ENCODE measurements around the gene LMNA. TPM values are rescaled to one million over a fixed set of nuclear protein-coding genes. Genes with fewer than 3 reads are reported as not detected.
A peak's percentile ranks its signal among the peaks of the same experiment; 100 is the strongest.

Gene LMNA
- polyA plus RNA-seq, 1 of the 3 experiments (the other 2 are of a cell fraction) = 983 TPM

- H3K9me3 ChIP-seq = no peaks in the 10 kb centered on the region
- no peaks in the 10 kb centered on the region for H3K9me2 ChIP-seq
- H3K4me1 ChIP-seq (ENCODE audit: control insufficient read depth in 1 of 2, insufficient read depth in 2 of 2, low read depth in 1 of 2, low read length in 1 of 2) = peaks cover 12 to 15% of the 10 kb centered on the region in 2 experiments
- ChIA-PET CTCF (interaction anchor here (0.6 to 40.5 kb wide), 33 partner anchors 8 to 240 kb away, joined by 3 to 1559 read pairs (median 4); partner anchors contain the start of genes MEX3A, SLC25A44 and SMG5), POLR2A (interaction anchor here (1.4 kb wide), 1 partner anchor 67 kb away, joined by 4 read pairs; the partner anchor contains the start of gene PMF1)
- no peak overlapping the region for H3K9ac ChIP-seq
- peak overlapping the region; percentile 61; the same call in 1 of the 2 replicates for H3K4me2 ChIP-seq
- DNase-seq = peak; percentile 85
- H3K27me3 ChIP-seq (ENCODE audit: insufficient read depth) = no peaks in the 10 kb centered on the region
- 19% methylated on average over 13 of the region's 13 CpGs for WGBS (ENCODE audit: low lambda C conversion rate)
- no peak overlapping the region for H2AFZ ChIP-seq (ENCODE audit: low read depth)
- peaks cover 27% of the 10 kb centered on the region for H4K20me1 ChIP-seq (ENCODE audit: insufficient read depth)
- H3K79me2 ChIP-seq (ENCODE audit: insufficient read depth) = no peaks in the 10 kb centered on the region
- peaks cover 58% of the 10 kb centered on the region for H3F3A ChIP-seq (replicated peaks; ENCODE audit: insufficient read depth)
- 0 out of 4 replicates have a peak overlapping the region, but pooled peaks of 1 of the 2 experiments have one; percentile 1 for H3K4me3 ChIP-seq (ENCODE audit: low read depth in 2 of 2, low read length in 1 of 2)
- peaks cover 0 to 3% of the 10 kb centered on the region in 2 experiments for H3K36me3 ChIP-seq (replicated peaks in 1 of 2; ENCODE audit: control insufficient read depth in 1 of 2, insufficient read depth in 2 of 2, low read length in 1 of 2)
- peak overlapping the region; percentile 30 to 51; a peak in 2 of 4 replicates for H3K27ac ChIP-seq (ENCODE audit: low read depth in 2 of 2, low read length in 1 of 2)
- TF ChIP-seq ZBTB33 (IDR thresholded peaks at IDR 0.05; ENCODE audit: borderline replicate concordance, low read depth) (no peak), EZH2phosphoT487 (IDR thresholded peaks at IDR 0.05; ENCODE audit: borderline replicate concordance, low read depth) (no peak), TAF1 (IDR thresholded peaks at IDR 0.05; ENCODE audit: borderline replicate concordance, low read depth, low read length) (no peak), YY1 (IDR thresholded peaks at IDR 0.05; ENCODE audit: low read depth) (no peak), NFIC (IDR thresholded peaks at IDR 0.05; ENCODE audit: borderline replicate concordance) (peak; percentile 89), ELF1 (IDR thresholded peaks at IDR 0.05) (no peak), GATA2 (CRISPR knock-in tag; IDR thresholded peaks at IDR 0.05) (no peak), MEF2A (IDR thresholded peaks at IDR 0.05; ENCODE audit: borderline replicate concordance, low read depth) (no peak), MXI1 (IDR thresholded peaks at IDR 0.05; ENCODE audit: low read depth, low read length) (peak; percentile 70), POLR2AphosphoS5 (IDR thresholded peaks at IDR 0.05; ENCODE audit: low read depth, low read length) (peak; percentile 57), SIN3A (IDR thresholded peaks at IDR 0.05; ENCODE audit: borderline replicate concordance, low read depth, low read length) (no peak), MAX (IDR thresholded peaks at IDR 0.05; ENCODE audit: low read depth) (peak; percentile 64; the same call in 1 of the 2 replicates), TEAD4 (IDR thresholded peaks at IDR 0.05; ENCODE audit: borderline replicate concordance, insufficient read depth) (no peak), TCF12 (IDR thresholded peaks at IDR 0.05) (no peak; the same call in 1 of the 2 replicates), FOSL2 (IDR thresholded peaks at IDR 0.05; ENCODE audit: borderline replicate concordance, low read depth) (no peak), RCOR1 (IDR thresholded peaks at IDR 0.05; ENCODE audit: low read length) (peak; percentile 83), FOXM1 (IDR thresholded peaks at IDR 0.05; ENCODE audit: low read depth) (no peak), NRF1 (IDR thresholded peaks at IDR 0.05; ENCODE audit: low read depth, low read length) (no peak), GABPA (IDR thresholded peaks at IDR 0.05; ENCODE audit: low read depth) (no peak)
- TF ChIP-seq, protein P1, sequence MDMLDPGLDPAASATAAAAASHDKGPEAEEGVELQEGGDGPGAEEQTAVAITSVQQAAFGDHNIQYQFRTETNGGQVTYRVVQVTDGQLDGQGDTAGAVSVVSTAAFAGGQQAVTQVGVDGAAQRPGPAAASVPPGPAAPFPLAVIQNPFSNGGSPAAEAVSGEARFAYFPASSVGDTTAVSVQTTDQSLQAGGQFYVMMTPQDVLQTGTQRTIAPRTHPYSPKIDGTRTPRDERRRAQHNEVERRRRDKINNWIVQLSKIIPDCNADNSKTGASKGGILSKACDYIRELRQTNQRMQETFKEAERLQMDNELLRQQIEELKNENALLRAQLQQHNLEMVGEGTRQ (IDR thresholded peaks at IDR 0.05; ENCODE audit: borderline replicate concordance, low read depth, low read length) = no peak
- TF ChIP-seq, protein P2, sequence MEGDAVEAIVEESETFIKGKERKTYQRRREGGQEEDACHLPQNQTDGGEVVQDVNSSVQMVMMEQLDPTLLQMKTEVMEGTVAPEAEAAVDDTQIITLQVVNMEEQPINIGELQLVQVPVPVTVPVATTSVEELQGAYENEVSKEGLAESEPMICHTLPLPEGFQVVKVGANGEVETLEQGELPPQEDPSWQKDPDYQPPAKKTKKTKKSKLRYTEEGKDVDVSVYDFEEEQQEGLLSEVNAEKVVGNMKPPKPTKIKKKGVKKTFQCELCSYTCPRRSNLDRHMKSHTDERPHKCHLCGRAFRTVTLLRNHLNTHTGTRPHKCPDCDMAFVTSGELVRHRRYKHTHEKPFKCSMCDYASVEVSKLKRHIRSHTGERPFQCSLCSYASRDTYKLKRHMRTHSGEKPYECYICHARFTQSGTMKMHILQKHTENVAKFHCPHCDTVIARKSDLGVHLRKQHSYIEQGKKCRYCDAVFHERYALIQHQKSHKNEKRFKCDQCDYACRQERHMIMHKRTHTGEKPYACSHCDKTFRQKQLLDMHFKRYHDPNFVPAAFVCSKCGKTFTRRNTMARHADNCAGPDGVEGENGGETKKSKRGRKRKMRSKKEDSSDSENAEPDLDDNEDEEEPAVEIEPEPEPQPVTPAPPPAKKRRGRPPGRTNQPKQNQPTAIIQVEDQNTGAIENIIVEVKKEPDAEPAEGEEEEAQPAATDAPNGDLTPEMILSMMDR (IDR thresholded peaks at IDR 0.05) = peak; percentile 75
- TF ChIP-seq, protein P3, sequence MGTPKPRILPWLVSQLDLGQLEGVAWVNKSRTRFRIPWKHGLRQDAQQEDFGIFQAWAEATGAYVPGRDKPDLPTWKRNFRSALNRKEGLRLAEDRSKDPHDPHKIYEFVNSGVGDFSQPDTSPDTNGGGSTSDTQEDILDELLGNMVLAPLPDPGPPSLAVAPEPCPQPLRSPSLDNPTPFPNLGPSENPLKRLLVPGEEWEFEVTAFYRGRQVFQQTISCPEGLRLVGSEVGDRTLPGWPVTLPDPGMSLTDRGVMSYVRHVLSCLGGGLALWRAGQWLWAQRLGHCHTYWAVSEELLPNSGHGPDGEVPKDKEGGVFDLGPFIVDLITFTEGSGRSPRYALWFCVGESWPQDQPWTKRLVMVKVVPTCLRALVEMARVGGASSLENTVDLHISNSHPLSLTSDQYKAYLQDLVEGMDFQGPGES (IDR thresholded peaks at IDR 0.05; ENCODE audit: low read depth, low read length) = no peak
- TF ChIP-seq, protein P4, sequence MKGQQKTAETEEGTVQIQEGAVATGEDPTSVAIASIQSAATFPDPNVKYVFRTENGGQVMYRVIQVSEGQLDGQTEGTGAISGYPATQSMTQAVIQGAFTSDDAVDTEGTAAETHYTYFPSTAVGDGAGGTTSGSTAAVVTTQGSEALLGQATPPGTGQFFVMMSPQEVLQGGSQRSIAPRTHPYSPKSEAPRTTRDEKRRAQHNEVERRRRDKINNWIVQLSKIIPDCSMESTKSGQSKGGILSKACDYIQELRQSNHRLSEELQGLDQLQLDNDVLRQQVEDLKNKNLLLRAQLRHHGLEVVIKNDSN (IDR thresholded peaks at IDR 0.05; ENCODE audit: borderline replicate concordance, low read depth) = no peak
Measured at GRCh38 chr1:156146020-156146768, 31.7 kb downstream of the LMNA start.

Measured in SK-N-SH (cell line).